ENCODE results near the gene CD2. TPM values are rescaled to one million over a fixed set of nuclear protein-coding genes. Genes with fewer than 3 reads are reported as not detected.

CD2 gene
- total RNA-seq, 1 donor from 2014 or later = not detected

Other genes with a start within 250 kb of the CD2 start
- 16.1 and 20.4 TPM in 2 replicates for gene CD58, start 183.4 kb upstream of the CD2 start, total RNA-seq
- 12.4 and 27.2 TPM in 2 replicates for gene IGSF3, start 86.7 kb upstream of the CD2 start, total RNA-seq
- gene PTGFRN, start 155.5 kb downstream of the CD2 start, total RNA-seq = 98.2 and 146 TPM in 2 replicates
- gene CD101, start 247.3 kb downstream of the CD2 start, total RNA-seq = under 0.01 and 0.44 TPM in 2 replicates